A673 (cell line): Measurements from ENCODE around the gene DLG2.

Experiments used
- CTCF ChIP-seq: fragments of 300-800, 200-600 bp; sonication (generic); conservative IDR thresholded peaks from 2 replicates; pipeline ENCODE4 v1.5.1; 2017; ENCODE audit warnings: low read depth, mild to moderate bottlenecking, antibody characterized with exemption, low read length, moderate library complexity, mixed read lengths
- EZH2 ChIP-seq: fragments of 200-600 bp; sonication (generic); IDR thresholded peaks from 2 replicates; pipeline ENCODE4 v1.6.1; 2017; ENCODE audit warnings: borderline replicate concordance, low read depth, mild to moderate bottlenecking, mixed read lengths, antibody characterized with exemption, low read length; ENCODE audit not compliant: poor library complexity, severe bottlenecking

- TF ChIP-seq CTCF (no peak), EZH2 (no peak)
Measured at GRCh38 chr11:83809274-83809673, 1817.9 kb downstream of the DLG2 start.
